ENCODE data around the gene VWA8.
"Not testable (repeated sequence)": the region's sequence is repeated elsewhere in the genome, so short reads cannot be mapped to it uniquely, and the experiment has no call there.

DNA sequence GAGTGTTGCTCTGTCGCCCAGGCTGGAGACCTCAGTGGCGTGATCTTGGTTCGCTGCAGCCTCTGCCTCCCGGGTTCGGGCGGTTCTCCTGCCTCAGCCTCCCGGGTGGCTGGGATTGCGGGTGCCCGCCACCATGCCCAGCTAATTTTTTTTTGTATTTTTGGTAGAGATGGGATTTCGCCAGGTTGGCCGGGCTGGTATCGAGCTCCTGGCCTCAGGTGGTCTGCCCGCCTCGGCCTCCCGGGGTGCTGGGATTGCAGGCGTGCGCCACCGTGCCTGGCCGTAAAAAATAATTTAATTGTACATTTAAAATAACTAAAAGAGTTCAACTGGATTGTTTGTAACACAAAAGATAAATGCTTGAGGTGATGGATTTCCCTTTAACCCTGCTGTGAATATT is 387.3 kb downstream of the VWA8 start:
- TF ChIP-seq ZNF70 (CRISPR knock-in tag; IDR thresholded peaks at IDR 0.05); ZC3H10 (CRISPR knock-in tag; IDR thresholded peaks at IDR 0.05); ARNTL (CRISPR knock-in tag; IDR thresholded peaks at IDR 0.05; ENCODE audit: borderline replicate concordance, low read depth); PATZ1 (CRISPR knock-in tag; IDR thresholded peaks at IDR 0.05; ENCODE audit: borderline replicate concordance): not testable (repeated sequence)
- TF ChIP-seq, protein P1, sequence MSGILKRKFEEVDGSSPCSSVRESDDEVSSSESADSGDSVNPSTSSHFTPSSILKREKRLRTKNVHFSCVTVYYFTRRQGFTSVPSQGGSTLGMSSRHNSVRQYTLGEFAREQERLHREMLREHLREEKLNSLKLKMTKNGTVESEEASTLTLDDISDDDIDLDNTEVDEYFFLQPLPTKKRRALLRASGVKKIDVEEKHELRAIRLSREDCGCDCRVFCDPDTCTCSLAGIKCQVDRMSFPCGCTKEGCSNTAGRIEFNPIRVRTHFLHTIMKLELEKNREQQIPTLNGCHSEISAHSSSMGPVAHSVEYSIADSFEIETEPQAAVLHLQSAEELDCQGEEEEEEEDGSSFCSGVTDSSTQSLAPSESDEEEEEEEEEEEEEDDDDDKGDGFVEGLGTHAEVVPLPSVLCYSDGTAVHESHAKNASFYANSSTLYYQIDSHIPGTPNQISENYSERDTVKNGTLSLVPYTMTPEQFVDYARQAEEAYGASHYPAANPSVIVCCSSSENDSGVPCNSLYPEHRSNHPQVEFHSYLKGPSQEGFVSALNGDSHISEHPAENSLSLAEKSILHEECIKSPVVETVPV (CRISPR knock-in tag; IDR thresholded peaks at IDR 0.05), result not testable (repeated sequence)
